Right lobe of liver (tissue), 6 donors: Measurements from ENCODE around the gene RPL36AL. TPM values are rescaled to one million over a fixed set of nuclear protein-coding genes. Genes with fewer than 3 reads are reported as not detected.

ENCODE experiments used
- ATAC-seq, 4 donors: fragments of 200-7000 bp; cut with Tn5 transposase; one replicate each; pipeline ENCODE4 v1.9.1; 2020; ENCODE audit warnings: mild to moderate bottlenecking in 4 of 4, moderate library complexity in 4 of 4
- DNase-seq, 3 donors: peaks; one replicate each; pipeline ENCODE4 v3.0.0-alpha.2; 2020
- H3K27ac ChIP-seq, 3 donors: fragments of 200-600 bp; one replicate each; pipeline ENCODE4 v1.8.0; 2022
- H3K27me3 ChIP-seq, 2 donors: fragments of 200-600 bp; one replicate each; pipeline ENCODE4 v1.8.0; 2022
- H3K36me3 ChIP-seq, 4 donors: fragments of 200-600 bp; sonication (generic) in 1 of 4; one replicate each; pipeline versions ENCODE4 v1.5.1 to v1.8.0; 2017 to 2022; ENCODE audit warnings: control low read depth in 1 of 4
- H3K4me1 ChIP-seq, 4 donors: fragments of 200-600 bp; sonication (generic) in 1 of 4; one replicate each; pipeline versions ENCODE4 v1.5.1 to v1.8.0; 2017 to 2022; ENCODE audit warnings: control low read depth in 1 of 4
- H3K4me3 ChIP-seq, 3 donors: fragments of 200-600 bp; one replicate each; pipeline ENCODE4 v1.8.0; 2022
- H3K9me3 ChIP-seq, 4 donors: fragments of 200-600 bp; sonication (generic) in 1 of 4; one replicate each; pipeline versions ENCODE4 v1.5.1 to v1.8.0; 2017 to 2022; ENCODE audit warnings: control low read depth in 1 of 4
- CTCF ChIP-seq, 4 donors: fragments of 200-600 bp in 3 of 4; fragments of 450-650 bp in 1 of 4; IDR thresholded peaks; one replicate each; pipeline versions ENCODE4 v1.5.1 to v1.8.0; 2016 to 2022; ENCODE audit warnings: antibody characterized with exemption in 4 of 4, mild to moderate bottlenecking in 2 of 4
- POLR2A ChIP-seq: fragments of 450-650 bp; IDR thresholded peaks from one replicate; pipeline ENCODE4 v1.6.1; 2017; ENCODE audit warnings: antibody characterized with exemption, mild to moderate bottlenecking
- WGBS: methylation state at CpG from one replicate; pipeline ENCODE4 v1.1.6; 2018; ENCODE audit warnings: low coverage, low lambda C conversion rate; ENCODE audit not compliant: insufficient coverage; ENCODE audit errors: missing lambda C conversion rate; 5-methylcytosine and 5-hydroxymethylcytosine counted together
- intact Hi-C, 2 donors: fragments of 100-400 bp; cut with DNase I; formaldehyde crosslinking; loops; one replicate each; pipeline versions ENCODE4 v1.11.2 to v1.14.1; 2022
- small RNA-seq, 2 experiments: library from RNA; depleted of rRNA; stranded (forward); fragments of <200 nt; gene quantifications; one replicate each; pipeline ENCODE3, GENCODE V24; 2016
- total RNA-seq, 6 experiments: library from RNA; depleted of rRNA in 2 of 6; stranded (reverse); fragments of >200 nt in 2 of 6; fragmentation: NEBNext Ultra II Directional in 3 of 6; extraction: Animal tissue kit (Norgen Biotek cat#: 25700) in 3 of 6; gene quantifications; one replicate each; pipeline versions ENCODE4 v1.1.0 to v1.2.4, GENCODE V29; 2016 to 2023
- donor health status: DM: no; HTN: yes; CAD: no.
- donor health status: DM: no; HTN: no; CAD: no.
- donor health status: DM: no; HTN: no; CAD: no.
- donor health status: DM: no; HTN: yes; CAD: no.
- donor health status: DM: no; HTN: yes; CAD: no.

Gene RPL36AL
- total RNA-seq, 6 experiments from 2014 or later, result 67.4 to 157 (median 82.7) TPM

GRCh38 chr14:49579841-49580240 is 40.6 kb downstream of the RPL36AL start:
- intact Hi-C loops, result no loop called here
- WGBS, result 100% methylated on average over 2 of the region's 2 CpGs
- H3K36me3 ChIP-seq, result peaks cover 0 to 41% (median 13%) of the 10 kb centered on the region in 4 donors
- H3K27me3 ChIP-seq, result no peaks in the 10 kb centered on the region
- H3K27ac ChIP-seq, result no peak overlapping the region
- H3K9me3 ChIP-seq, result no peaks in the 10 kb centered on the region
- DNase-seq, result no peak
- H3K4me1 ChIP-seq, result peaks cover 0 to 20% (median 4%) of the 10 kb centered on the region in 4 donors
- TF ChIP-seq POLR2A, result no peak
- TF ChIP-seq CTCF (IDR thresholded peaks at IDR 0.05), result no peak
- H3K4me3 ChIP-seq, result no peak overlapping the region
- ATAC-seq, result no peak

GRCh38 chr14:49578141-49578540 is 42.3 kb downstream of the RPL36AL start:
- no peak for DNase-seq
- Histone ChIP-seq H3K9me3 (no peaks in the 10 kb centered on the region), H3K27ac (no peak overlapping the region), H3K27me3 (no peaks in the 10 kb centered on the region), H3K4me3 (no peak overlapping the region), H3K36me3 (peaks cover 0 to 26% (median 9%) of the 10 kb centered on the region in 4 donors), H3K4me1 (peaks cover 0 to 3% (median 0%) of the 10 kb centered on the region in 4 donors)
- TF ChIP-seq POLR2A (no peak), CTCF (IDR thresholded peaks at IDR 0.05) (no peak)
- 80% methylated on average over 1 of the region's 1 CpG for WGBS
- intact Hi-C loops, result no loop called here
- ATAC-seq, result no peak

GRCh38 chr14:49574038-49574437 is 46.4 kb downstream of the RPL36AL start:
- ATAC-seq (peak in 1 of 4 donors; percentile 25), DNase-seq (no peak)
- Histone ChIP-seq H3K27ac (no peak overlapping the region), H3K36me3 (peaks cover 0 to 16% (median 5%) of the 10 kb centered on the region in 4 donors), H3K4me1 (no peaks in the 10 kb centered on the region), H3K9me3 (no peaks in the 10 kb centered on the region), H3K27me3 (no peaks in the 10 kb centered on the region), H3K4me3 (no peak overlapping the region)
- intact Hi-C loops, result no loop called here
- 77% methylated on average over 5 of the region's 5 CpGs for WGBS
- TF ChIP-seq CTCF (IDR thresholded peaks at IDR 0.05), result no peak

GRCh38 chr14:49569281-49569680 is 51.1 kb downstream of the RPL36AL start:
- 82% methylated on average over 2 of the region's 3 CpGs for WGBS
- TF ChIP-seq CTCF (IDR thresholded peaks at IDR 0.05), result no peak
- Histone ChIP-seq H3K27ac (no peak overlapping the region), H3K27me3 (no peaks in the 10 kb centered on the region), H3K36me3 (no peaks in the 10 kb centered on the region), H3K4me3 (no peak overlapping the region), H3K4me1 (no peaks in the 10 kb centered on the region), H3K9me3 (no peaks in the 10 kb centered on the region)
- ATAC-seq, result no peak
- DNase-seq, result no peak
- intact Hi-C loops, result no loop called here

Small RNAs within 50 kb of the gene (small RNA-seq; reads per million reads assigned to genes)
- gene AL139099.3 (0 reads per million in 2 experiments), gene AL139099.4 (0 reads per million in 2 experiments), gene RF00019 (0 reads per million in 2 experiments)

Other genes with a start within 250 kb of the RPL36AL start
- 1,000 to 10,000 TPM in 2 of 6 experiments, 100 to 1,000 TPM in 4; 431 to 1,761 (median 531) TPM for gene RPS29, start 34.2 kb downstream of the RPL36AL start, total RNA-seq
- 1 to 10 TPM; 3.1 to 5.6 (median 4.3) TPM for gene LRR1, start 21.7 kb downstream of the RPL36AL start, total RNA-seq
- gene MGAT2, start 173 bp upstream of the RPL36AL start, total RNA-seq, result 10 to 100 TPM; 26.1 to 37.0 (median 30.5) TPM
- 1 to 10 TPM; 2.6 to 9.7 (median 6.0) TPM for gene DNAAF2, start 14.6 kb upstream of the RPL36AL start, total RNA-seq
- gene POLE2, start 67.6 kb upstream of the RPL36AL start, total RNA-seq, result 1 to 10 TPM in 5 of 6 experiments, under 1 TPM in 1; 0.73 to 9.0 (median 4.2) TPM
- 1 to 10 TPM; 1.1 to 3.4 (median 2.1) TPM for gene KLHDC1, start 72.5 kb upstream of the RPL36AL start, total RNA-seq
- 10 to 100 TPM; 34.0 to 69.6 (median 49.7) TPM for gene KLHDC2, start 147.5 kb upstream of the RPL36AL start, total RNA-seq
- 10 to 100 TPM; 15.3 to 29.9 (median 23.4) TPM for gene NEMF, start 232.2 kb upstream of the RPL36AL start, total RNA-seq